GM21423 (cell line): ENCODE data around the gene RAB7A.
"Not testable (repeated sequence)": the region's sequence is repeated elsewhere in the genome, so short reads cannot be mapped to it uniquely, and the experiment has no call there.

Experiments used
- ATAC-seq: cut with Tn5 transposase; IDR thresholded peaks from one replicate; pipeline ENCODE4 v1.9.1; 2021; ENCODE audit warnings: mild to moderate bottlenecking, moderate library complexity; ENCODE audit not compliant: unreplicated experiment

Gene RAB7A

GRCh38 chr3:128749035-128749434 is 23.1 kb downstream of the RAB7A start:
- ATAC-seq = no peak

- ATAC-seq = not testable (repeated sequence)
Measured at GRCh38 chr3:128749561-128749960, 23.6 kb downstream of the RAB7A start.

GRCh38 chr3:128753715-128754114 is 27.7 kb downstream of the RAB7A start:
- no peak for ATAC-seq

- no peak for ATAC-seq
Measured at GRCh38 chr3:128760042-128760441, 34.1 kb downstream of the RAB7A start.

- ATAC-seq = no peak
Measured at GRCh38 chr3:128760881-128761280, 34.9 kb downstream of the RAB7A start.

GRCh38 chr3:128761392-128761791 is 35.4 kb downstream of the RAB7A start:
- ATAC-seq = no peak

GRCh38 chr3:128763967-128764366 is 38.0 kb downstream of the RAB7A start:
- no peak for ATAC-seq

- no peak for ATAC-seq
Measured at GRCh38 chr3:128764863-128765262, 38.9 kb downstream of the RAB7A start.

- ATAC-seq = no peak
Measured at GRCh38 chr3:128767094-128767750, 41.2 kb downstream of the RAB7A start.

- ATAC-seq = no peak
Measured at GRCh38 chr3:128768471-128768870, 42.5 kb downstream of the RAB7A start.

- no peak for ATAC-seq
Measured at GRCh38 chr3:128770387-128770786, 44.4 kb downstream of the RAB7A start.

- ATAC-seq = not testable (repeated sequence)
Measured at GRCh38 chr3:128773189-128773588, 47.2 kb downstream of the RAB7A start.

GRCh38 chr3:128773592-128773991 is 47.6 kb downstream of the RAB7A start:
- not testable (repeated sequence) for ATAC-seq

GRCh38 chr3:128775241-128775640 is 49.3 kb downstream of the RAB7A start:
- no peak for ATAC-seq

- ATAC-seq = no peak
Measured at GRCh38 chr3:128775906-128776542, 50.0 kb downstream of the RAB7A start.

- ATAC-seq = no peak
Measured at GRCh38 chr3:128780101-128780837, 54.3 kb downstream of the RAB7A start.

GRCh38 chr3:128781164-128781563 is 55.2 kb downstream of the RAB7A start:
- ATAC-seq = no peak

- ATAC-seq = no peak
Measured at GRCh38 chr3:128782282-128783146, 56.5 kb downstream of the RAB7A start.

GRCh38 chr3:128783774-128784173 is 57.8 kb downstream of the RAB7A start:
- no peak for ATAC-seq

- no peak for ATAC-seq
Measured at GRCh38 chr3:128784232-128784631, 58.2 kb downstream of the RAB7A start.

- no peak for ATAC-seq
Measured at GRCh38 chr3:128784843-128785242, 58.9 kb downstream of the RAB7A start.
